AG10803 (cell line): ENCODE data around the gene SSBP4.
A peak's percentile ranks its signal among the peaks of the same experiment; 100 is the strongest.

Experiments used
- DNase-seq: peaks from one replicate; pipeline ENCODE4 v3.0.0; 2010; ENCODE audit warnings: low read depth
- H3K4me3 ChIP-seq: 2 replicates; pipeline ENCODE4 v1.5.1; 2011; ENCODE audit warnings: mild to moderate bottlenecking, low read length, control low read depth
- TF ChIP-seq, protein P1 (sequence below): conservative IDR thresholded peaks from 2 replicates; pipeline ENCODE4 v1.5.1; 2011; ENCODE audit warnings: mild to moderate bottlenecking, low read length, control low read depth, inconsistent platforms

Gene SSBP4

DNA sequence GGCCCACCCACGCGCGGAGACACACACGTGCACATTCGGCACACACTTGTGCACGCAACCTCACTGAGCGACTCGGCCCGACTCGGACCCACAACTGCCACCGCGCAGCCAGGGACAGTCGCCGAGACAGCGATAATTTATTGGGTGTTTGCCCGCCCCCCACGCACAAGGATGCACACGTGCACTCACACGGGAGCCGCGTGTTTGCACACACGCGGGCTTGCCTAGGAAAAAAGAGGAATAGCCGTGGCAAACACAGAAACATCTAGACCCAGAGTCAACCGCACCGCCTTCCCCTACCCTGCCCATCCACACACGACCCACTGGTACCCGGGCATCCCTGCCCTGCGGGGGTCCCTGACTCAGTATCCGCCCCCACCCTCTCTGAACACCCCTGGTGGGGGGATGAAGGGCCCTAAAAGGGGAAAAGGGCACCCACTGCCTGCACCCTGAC is 1.1 kb upstream of the SSBP4 start:
- no peak for DNase-seq
- TF ChIP-seq, protein P1, sequence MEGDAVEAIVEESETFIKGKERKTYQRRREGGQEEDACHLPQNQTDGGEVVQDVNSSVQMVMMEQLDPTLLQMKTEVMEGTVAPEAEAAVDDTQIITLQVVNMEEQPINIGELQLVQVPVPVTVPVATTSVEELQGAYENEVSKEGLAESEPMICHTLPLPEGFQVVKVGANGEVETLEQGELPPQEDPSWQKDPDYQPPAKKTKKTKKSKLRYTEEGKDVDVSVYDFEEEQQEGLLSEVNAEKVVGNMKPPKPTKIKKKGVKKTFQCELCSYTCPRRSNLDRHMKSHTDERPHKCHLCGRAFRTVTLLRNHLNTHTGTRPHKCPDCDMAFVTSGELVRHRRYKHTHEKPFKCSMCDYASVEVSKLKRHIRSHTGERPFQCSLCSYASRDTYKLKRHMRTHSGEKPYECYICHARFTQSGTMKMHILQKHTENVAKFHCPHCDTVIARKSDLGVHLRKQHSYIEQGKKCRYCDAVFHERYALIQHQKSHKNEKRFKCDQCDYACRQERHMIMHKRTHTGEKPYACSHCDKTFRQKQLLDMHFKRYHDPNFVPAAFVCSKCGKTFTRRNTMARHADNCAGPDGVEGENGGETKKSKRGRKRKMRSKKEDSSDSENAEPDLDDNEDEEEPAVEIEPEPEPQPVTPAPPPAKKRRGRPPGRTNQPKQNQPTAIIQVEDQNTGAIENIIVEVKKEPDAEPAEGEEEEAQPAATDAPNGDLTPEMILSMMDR, result no peak
- peak overlapping the region; percentile 34 for H3K4me3 ChIP-seq

DNA sequence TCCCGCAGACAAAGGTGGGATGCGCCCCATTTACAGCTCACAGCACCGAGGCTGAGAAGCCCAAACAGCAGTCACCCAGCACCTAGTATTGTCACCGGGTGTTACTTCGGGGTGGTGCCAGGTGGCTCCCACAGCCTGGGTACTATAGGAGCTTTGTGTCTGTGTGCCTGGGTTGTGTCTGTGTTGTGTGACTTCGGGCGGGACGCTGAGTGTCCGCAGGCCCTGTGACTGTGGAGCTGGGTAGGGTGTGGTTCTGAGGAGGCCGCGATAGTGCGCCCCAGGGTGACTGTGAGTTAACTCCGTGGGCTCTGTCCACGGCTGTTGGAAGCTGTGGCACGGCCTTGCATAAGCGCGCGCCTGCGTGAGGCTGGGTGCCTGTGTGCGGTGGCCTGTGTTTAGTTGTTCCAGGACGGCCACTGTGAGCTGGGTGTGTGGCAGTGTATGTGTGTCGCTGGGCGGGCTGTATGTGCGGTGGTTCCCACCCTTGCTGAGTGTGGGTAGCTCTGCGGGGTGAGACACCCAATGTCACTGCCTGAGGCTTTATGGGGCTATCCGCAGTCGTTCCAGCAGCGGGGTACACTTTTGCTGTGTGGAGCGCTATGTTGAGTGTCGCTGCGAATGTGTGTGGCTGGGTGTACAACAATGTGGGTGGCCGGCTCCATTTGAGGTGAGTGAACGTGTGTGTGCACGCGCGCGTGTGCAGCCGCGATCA is 559 bp upstream of the SSBP4 start:
- H3K4me3 ChIP-seq, result peak overlapping the region; percentile 57
- TF ChIP-seq, protein P1, result no peak
- peak; percentile 39 for DNase-seq

DNA sequence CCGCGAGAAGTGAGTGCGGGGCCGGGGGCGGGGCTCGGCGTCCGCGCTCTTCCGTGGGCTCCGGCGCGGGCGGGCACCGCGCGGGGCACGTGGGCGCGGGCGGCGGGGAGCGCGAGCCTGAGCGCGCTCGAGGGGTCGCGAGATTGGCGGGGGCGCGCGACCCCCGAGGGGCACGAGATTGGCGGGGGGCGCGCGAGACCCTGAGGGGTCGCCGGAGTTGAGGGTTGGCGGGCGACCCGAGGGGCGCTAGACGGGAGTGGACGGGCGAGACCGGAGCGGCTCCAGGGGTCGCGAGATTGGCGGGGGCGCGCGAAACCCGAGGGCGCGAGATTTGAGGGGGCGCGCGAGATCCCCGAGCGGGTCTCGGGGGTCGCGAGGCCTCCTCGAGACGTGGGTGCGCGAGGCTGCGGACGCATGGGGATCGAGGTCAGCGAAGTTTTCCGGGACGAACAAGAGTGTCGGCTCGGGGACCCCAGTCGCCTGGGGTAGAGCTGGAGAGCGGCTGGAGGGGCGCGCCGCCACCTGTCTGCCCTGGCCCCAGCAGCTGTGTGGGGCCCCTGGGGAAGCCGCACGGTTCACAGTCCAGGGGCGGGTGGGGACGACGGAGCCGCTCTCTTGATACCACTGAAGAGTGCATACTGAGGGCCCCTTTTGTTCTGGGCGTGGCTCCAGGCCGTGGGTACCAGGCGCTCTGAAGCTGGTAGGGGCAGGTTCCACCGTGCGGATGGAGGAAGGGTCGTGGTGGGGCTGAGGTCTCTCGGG is 682 bp downstream of the SSBP4 start:
- DNase-seq, result no peak
- peak overlapping the region; percentile 70 for H3K4me3 ChIP-seq
- TF ChIP-seq, protein P1, result no peak

DNA sequence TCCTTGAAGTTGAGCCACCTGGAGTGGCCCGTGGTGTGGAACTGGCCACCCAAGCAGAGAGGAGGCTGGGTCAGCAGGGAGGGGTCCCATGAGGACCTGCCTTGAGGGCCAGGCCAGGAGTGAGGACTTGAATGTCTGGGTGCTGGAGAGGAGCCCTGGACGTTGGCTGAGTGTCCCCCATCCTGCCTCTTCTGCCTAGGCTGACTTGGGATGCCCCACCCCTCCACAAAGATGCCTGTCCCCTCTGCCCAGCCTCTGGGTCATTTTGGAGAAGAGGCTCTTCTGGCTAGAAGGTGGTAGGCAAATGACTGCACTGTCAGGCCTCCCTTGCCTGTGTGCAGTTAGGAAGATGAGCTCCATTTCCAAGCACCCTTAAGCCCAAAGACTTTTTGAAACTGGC is 1.7 kb downstream of the SSBP4 start:
- peak overlapping the region; percentile 70 for H3K4me3 ChIP-seq
- TF ChIP-seq, protein P1, result no peak

DNA sequence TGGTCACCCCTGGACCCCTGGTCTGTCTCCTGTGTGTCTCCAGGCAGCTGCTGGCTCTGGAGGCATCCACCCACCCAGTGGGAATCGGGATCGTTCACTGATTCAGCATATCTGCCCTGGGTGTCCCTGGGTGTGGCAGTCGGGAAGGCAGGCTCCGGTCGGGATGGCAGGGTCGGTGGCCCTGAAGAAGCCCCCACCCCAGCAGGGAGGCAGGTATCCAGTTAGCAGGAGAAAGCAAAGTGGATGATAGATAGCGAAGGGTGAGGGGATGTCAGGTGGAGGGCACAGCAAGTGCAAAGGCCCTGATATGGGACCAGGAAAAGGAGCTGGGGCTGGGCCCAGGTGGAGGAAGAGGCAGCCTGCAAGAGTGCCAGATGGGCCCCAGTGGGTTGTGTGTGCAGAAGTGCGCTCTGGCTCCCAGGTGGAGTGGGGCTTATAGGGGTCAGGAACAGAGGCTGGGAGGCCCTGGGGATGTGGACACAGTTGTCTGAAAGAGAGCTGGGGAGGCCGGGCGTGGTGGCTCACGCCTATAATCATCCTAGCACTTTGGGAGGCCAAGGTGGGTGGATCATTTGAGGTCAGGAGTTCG is 2.3 kb downstream of the SSBP4 start:
- TF ChIP-seq, protein P1, result no peak
- no peak for DNase-seq

More for the DNA sequence above, 1.7 kb downstream of the SSBP4 start:
- no peak for DNase-seq

DNA sequence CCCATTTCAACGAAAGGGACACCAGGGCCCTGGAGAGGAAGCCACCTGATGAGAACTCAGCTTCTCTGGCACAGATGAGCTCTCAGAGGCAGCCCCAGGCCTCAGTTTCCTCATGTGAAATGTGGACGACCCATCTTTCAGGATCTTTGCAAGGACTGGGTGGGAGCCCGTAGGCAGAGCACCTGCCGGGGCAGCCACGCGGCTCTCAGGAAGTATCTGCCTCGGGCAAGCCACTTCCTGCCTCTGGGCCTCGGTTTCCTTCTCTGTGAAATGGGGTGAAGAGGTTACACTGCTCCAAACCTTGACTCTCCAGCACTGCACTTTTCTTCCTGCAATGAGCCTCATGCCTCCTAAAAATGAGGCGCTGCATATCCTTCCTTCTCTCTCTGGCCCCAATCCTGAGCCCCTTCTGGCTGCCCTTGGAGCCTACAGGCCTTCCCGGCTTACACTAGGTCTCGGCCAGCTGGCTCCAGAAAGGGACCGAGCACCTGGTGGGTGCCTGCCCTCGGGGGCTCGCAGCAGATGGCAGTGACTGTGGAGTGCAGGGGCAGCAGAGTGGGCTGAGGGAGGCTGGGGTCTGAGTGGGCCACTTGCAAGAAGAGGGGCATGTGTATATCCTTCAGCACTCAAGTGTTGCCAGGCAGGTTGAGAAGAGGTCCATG is 3.5 kb downstream of the SSBP4 start:
- DNase-seq, result no peak
- TF ChIP-seq, protein P1, result no peak
- H3K4me3 ChIP-seq, result no peak overlapping the region

More for the DNA sequence above, 2.3 kb downstream of the SSBP4 start:
- H3K4me3 ChIP-seq, result peak overlapping the region; percentile 70
